Upper lobe of left lung (tissue), 4 donors: Measurements from ENCODE around the gene PANX2.

Experiments used
- POLR2A ChIP-seq, 4 donors: fragments of 450-650 bp; IDR thresholded peaks; one replicate each; pipeline ENCODE4 v1.5.1; 2016 to 2017; ENCODE audit warnings: antibody characterized with exemption in 4 of 4, mild to moderate bottlenecking in 2 of 4
- POLR2AphosphoS5 ChIP-seq, 2 donors: sonication (generic); formaldehyde crosslinking; IDR thresholded peaks; one replicate each; pipeline ENCODE4 v1.5.1; 2017; ENCODE audit warnings: antibody characterized with exemption in 2 of 2
- TF ChIP-seq, protein P1 (sequence below), 6 experiments: fragments of 450-650 bp in 4 of 6; fragments of 200-600 bp in 2 of 6; sonication (generic) in 2 of 6; IDR thresholded peaks; one replicate each; pipeline ENCODE4 v1.5.1; 2016 to 2019; ENCODE audit warnings: antibody characterized with exemption in 6 of 6

GRCh38 chr22:50221410-50222300 is 51.1 kb downstream of the PANX2 start:
- TF ChIP-seq, protein P1, sequence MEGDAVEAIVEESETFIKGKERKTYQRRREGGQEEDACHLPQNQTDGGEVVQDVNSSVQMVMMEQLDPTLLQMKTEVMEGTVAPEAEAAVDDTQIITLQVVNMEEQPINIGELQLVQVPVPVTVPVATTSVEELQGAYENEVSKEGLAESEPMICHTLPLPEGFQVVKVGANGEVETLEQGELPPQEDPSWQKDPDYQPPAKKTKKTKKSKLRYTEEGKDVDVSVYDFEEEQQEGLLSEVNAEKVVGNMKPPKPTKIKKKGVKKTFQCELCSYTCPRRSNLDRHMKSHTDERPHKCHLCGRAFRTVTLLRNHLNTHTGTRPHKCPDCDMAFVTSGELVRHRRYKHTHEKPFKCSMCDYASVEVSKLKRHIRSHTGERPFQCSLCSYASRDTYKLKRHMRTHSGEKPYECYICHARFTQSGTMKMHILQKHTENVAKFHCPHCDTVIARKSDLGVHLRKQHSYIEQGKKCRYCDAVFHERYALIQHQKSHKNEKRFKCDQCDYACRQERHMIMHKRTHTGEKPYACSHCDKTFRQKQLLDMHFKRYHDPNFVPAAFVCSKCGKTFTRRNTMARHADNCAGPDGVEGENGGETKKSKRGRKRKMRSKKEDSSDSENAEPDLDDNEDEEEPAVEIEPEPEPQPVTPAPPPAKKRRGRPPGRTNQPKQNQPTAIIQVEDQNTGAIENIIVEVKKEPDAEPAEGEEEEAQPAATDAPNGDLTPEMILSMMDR (IDR thresholded peaks at IDR 0.05), result no peak
- no peak for TF ChIP-seq POLR2AphosphoS5 (IDR thresholded peaks at IDR 0.05)
- TF ChIP-seq POLR2A (IDR thresholded peaks at IDR 0.05), result no peak
